SIG-M5 (cell line): Measurements from ENCODE around the gene UBE2I.
"Not testable (repeated sequence)": the region's sequence is repeated elsewhere in the genome, so short reads cannot be mapped to it uniquely, and the experiment has no call there.

Experiments
- DNase-seq: peaks from one replicate; lab custom pipeline; 2025; lab: John Stamatoyannopoulos, UW

UBE2I gene

GRCh38 chr16:1308977-1309885 lies at the start of gene UBE2I:
UBE2I (plus strand) TSS chr16:1309636; CDS start chr16:1314031, 4,395 bp downstream.
- peak; percentile 61 for DNase-seq

DNA sequence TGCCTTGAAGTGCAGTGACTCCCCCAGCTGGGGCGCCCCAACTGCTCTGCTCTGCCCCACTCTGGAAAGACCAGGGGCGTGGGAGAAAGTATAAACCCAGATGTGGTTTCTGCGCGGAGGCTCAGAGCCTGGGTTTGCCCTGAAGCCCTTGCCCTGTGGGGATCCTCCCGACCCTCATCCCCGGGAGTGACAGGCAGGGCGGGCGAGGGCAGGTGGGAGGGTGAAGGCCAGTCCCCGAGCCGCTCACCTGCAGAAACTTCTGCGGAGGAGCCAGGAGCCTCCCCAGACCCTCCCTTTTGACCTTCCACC lies 49.7 kb upstream of the UBE2I start:
- DNase-seq, result no peak

DNA sequence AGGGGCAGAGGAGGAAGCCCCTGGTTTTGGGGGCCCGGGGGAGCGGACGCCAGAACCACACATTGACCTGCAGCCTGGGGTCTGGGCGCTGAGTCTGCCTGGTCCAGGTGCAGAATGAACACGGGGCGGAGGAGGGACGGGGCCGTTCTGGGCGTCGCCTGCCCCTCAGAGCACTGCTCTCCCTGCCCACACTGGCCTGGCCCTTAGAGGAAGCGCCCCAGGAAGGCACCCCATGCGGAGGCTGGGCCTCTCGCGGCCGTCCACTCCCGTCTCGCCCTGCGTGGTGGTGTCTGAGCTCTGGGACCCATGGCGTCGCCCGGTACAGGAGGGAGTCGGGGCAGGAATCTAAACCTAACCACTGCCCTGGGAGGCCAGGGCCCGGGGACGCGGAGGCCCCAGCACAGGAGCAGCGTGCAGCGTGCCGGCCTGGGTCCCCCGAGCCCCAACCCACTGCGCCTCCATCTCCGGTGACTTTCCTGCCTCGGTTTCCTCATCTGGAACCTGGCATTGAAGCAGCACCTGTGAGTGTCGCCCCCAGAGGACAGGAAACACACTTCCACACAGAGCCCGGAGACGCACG lies 49.2 kb upstream of the UBE2I start:
- no peak for DNase-seq

GRCh38 chr16:1261131-1261892 lies 48.1 kb upstream of the UBE2I start:
- no peak for DNase-seq

- no peak for DNase-seq
These were observed 47.1 kb upstream of the UBE2I start for GRCh38 chr16:1262210-1262845.

GRCh38 chr16:1262846-1263221 lies 46.6 kb upstream of the UBE2I start:
- DNase-seq, result no peak

DNA sequence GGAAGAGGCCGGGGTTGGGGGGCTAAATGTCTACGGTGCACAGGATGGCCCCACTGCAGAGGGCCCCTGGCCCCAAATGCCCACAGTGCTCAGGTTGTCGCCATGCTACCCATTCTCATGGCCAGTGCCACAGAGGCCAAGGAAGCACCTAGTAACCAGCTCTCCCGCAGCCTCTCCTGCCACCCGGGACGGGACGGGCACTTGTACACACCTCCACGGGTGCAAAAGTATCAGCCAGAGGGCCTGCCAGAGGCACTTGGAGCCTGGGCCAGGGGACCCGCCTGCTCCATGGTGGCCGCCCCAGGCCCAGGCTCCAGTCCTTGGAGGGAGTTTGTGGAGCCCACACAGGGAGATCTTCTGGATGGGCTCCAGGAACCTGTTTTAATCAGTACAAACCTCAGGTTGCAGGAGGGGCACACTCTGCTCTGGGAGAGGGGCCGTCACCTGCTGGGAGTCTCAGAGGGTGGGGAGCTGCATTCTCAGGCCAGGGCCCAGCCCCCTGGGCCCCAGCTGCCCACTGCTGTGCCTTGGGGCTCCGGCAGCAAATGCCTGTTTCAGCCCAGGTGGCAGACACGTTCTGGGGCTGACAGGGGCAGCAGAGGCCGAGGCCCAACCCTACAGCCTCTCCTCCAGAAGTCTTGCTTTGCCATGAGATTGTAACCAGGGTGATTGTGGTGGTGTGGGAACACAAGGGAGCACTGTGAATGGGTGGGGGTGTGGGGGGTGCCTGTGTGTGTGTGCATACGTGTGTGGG lies 45.7 kb upstream of the UBE2I start:
- DNase-seq, result no peak

GRCh38 chr16:1264345-1265089 lies 44.9 kb upstream of the UBE2I start:
- no peak for DNase-seq

GRCh38 chr16:1265090-1265630 lies 44.3 kb upstream of the UBE2I start:
- no peak for DNase-seq

DNA sequence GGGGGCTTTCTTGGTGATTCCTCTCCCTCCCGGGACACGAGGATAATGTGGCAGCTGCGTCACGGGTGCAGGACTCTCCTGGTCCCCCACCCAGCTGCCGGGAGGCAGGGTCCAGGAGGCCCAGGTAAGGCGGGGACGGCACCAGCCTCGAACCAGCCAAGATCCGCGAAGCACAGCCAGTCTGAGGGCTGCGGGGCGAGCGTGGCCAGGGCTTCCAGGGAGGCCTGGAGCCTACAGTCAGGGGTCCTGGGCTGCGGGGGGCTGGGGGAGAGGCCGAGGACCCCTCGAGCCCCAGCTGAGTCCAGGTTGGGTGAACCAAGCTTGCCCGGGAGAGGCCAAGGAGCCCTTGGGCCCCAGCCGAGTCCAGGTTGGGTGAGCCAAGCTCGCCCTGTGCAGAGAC lies 43.6 kb upstream of the UBE2I start:
- DNase-seq, result no peak

DNA sequence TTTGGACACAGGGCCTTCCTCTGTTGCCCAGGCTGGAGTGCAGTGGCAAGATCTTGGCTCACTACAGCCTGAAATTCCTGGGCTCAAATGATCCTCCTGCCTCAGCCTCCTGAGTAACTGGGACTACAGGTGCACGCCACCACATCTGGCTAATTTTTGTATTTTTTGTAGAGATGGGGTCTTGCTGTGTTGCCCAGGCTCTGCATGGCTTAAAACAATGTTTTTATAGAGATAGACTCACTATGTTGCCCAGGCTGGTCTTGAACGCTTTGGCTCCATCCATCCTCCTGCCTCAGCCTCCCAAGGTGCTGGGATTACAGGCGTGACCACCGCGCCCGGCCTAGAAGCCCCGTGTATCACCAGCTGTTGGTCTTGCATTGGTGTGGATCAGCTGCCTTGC lies 40.0 kb upstream of the UBE2I start:
- DNase-seq, result not testable (repeated sequence)

- no peak for DNase-seq
These were observed 38.1 kb upstream of the UBE2I start for GRCh38 chr16:1271380-1271723.

DNA sequence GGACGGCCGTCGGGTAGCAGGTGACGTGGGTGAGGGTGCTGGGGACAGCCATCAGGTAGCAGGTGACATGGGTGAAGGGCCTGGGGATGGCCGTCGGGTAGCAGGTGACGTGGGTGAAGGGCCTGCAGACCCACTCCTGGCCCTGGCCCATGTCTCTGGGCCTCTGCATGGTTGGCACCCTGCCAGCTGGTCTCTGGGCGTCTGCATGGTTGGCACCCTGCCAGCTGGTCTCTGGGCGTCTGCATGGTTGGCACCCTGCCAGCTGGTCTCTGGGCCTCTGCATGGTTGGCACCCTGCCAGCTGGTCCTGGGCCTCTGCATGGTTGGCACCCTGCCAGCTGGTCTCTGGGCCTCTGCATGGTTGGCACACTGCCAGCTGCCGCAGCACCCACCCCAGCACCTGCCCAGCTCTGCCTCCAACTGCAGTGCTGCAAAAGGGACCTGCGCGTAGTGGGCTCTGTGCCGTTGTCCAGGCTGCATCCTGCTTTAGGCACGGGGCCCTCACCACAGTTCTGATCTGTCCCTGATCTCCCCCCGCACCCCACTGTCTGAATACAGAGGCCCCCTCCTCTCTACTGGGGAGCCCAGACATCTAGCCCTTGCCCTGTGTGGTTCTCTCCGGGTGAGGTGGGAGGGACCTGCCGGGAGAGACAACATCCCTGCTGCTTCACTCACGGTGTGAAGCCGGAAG lies 37.6 kb upstream of the UBE2I start:
- DNase-seq, result not testable (repeated sequence)

- DNase-seq, result no peak
These were observed 36.8 kb upstream of the UBE2I start for GRCh38 chr16:1272453-1273198.

GRCh38 chr16:1273816-1274215 lies 35.6 kb upstream of the UBE2I start:
- DNase-seq, result no peak

DNA sequence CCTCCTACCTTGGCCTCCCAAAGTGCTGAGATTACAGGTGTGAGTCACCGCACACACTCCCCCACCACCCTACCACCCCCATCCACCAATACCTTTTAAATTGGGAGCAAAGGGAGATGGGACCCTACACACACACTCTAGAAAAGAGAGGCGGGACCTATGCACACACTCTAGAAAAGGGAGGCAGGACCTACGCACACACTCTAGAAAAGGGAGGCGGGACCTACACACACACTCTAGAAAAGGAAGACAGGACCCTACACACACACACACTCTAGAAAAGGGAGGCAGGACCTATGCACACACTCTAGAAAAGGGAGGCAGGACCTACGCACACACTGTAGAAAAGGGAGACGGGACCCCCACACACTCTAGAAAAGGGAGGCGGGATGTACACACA lies 34.7 kb upstream of the UBE2I start:
- no peak for DNase-seq

- no peak for DNase-seq
These were observed 33.5 kb upstream of the UBE2I start for GRCh38 chr16:1275791-1276579.

- no peak for DNase-seq
These were observed 32.9 kb upstream of the UBE2I start for GRCh38 chr16:1276580-1276878.

GRCh38 chr16:1277151-1277598 lies 32.3 kb upstream of the UBE2I start:
- no peak for DNase-seq
